ENCODE data around the gene EDEM1. TPM values are rescaled to one million over a fixed set of nuclear protein-coding genes. Genes with fewer than 3 reads are reported as not detected.
A peak's percentile ranks its signal among the peaks of the same experiment; 100 is the strongest.

The EDEM1 gene
- total RNA-seq, 8 experiments from 2014 or later = 8.5 to 33.6 (median 13.3) TPM

GRCh38 chr3:5217824-5218595 is 30.5 kb downstream of the EDEM1 start:
- Histone ChIP-seq H3K4me3 (no peak overlapping the region), H3K27ac (no peak overlapping the region), H3K4me1 (replicated peaks in 1 of 2) (no peaks in the 10 kb centered on the region)
- ATAC-seq (replicated peaks in 6 of 8) = no peak
- in situ Hi-C loops (cut with MboI; ENCODE audit: low pct_unique_long_range_greater_than_20kb in 2 of 9, low sequenced_read_pairs in 9 of 9, unreplicated experiment in 9 of 9) = no loop called here
- WGBS, 10 experiments = 60 to 100% (median 79%) methylated on average over 1 to 6 of the region's 9 CpGs

- in situ Hi-C loops (cut with MboI; ENCODE audit: low pct_unique_long_range_greater_than_20kb in 2 of 9, low sequenced_read_pairs in 9 of 9, unreplicated experiment in 9 of 9) = no loop called here
These were observed 31.3 kb downstream of the EDEM1 start for GRCh38 chr3:5218815-5219214.

GRCh38 chr3:5219216-5219615 is 31.7 kb downstream of the EDEM1 start:
- Histone ChIP-seq H3K4me3 (no peak overlapping the region), H3K27ac (no peak overlapping the region), H3K4me1 (replicated peaks in 1 of 2) (no peaks in the 10 kb centered on the region)
- ATAC-seq (replicated peaks in 6 of 8) = no peak
- in situ Hi-C loops (cut with MboI; ENCODE audit: low pct_unique_long_range_greater_than_20kb in 2 of 9, low sequenced_read_pairs in 9 of 9, unreplicated experiment in 9 of 9) = no loop called here
- 33 to 100% (median 78%) methylated on average over 1 to 4 of the region's 4 CpGs; no CpG with 5 or more reads in 2 of the 10 experiments for WGBS, 10 experiments

More at GRCh38 chr3:5218815-5219214, 31.3 kb downstream of the EDEM1 start:
- WGBS, 10 experiments = 51 to 100% (median 80%) methylated on average over 1 to 5 of the region's 5 CpGs
- Histone ChIP-seq H3K4me1 (replicated peaks in 1 of 2) (no peaks in the 10 kb centered on the region), H3K27ac (no peak overlapping the region), H3K4me3 (no peak overlapping the region)
- ATAC-seq (replicated peaks in 6 of 8) = no peak

GRCh38 chr3:5220193-5220592 is 32.7 kb downstream of the EDEM1 start:
- no peak overlapping the region for H3K4me3 ChIP-seq
- in situ Hi-C loops (cut with MboI; ENCODE audit: low pct_unique_long_range_greater_than_20kb in 2 of 9, low sequenced_read_pairs in 9 of 9, unreplicated experiment in 9 of 9) = no loop called here
- 17 to 100% (median 70%) methylated on average over 1 to 5 of the region's 5 CpGs; no CpG with 5 or more reads in 3 of the 10 experiments for WGBS, 10 experiments
- ATAC-seq (replicated peaks in 6 of 8) = peak in 4 of 8 experiments; percentile 13 to 53 (median 30)
- H3K27ac ChIP-seq = no peak overlapping the region
- H3K4me1 ChIP-seq (replicated peaks in 1 of 2) = no peaks in the 10 kb centered on the region

- H3K4me3 ChIP-seq = no peak overlapping the region
- in situ Hi-C loops (cut with MboI; ENCODE audit: low pct_unique_long_range_greater_than_20kb in 2 of 9, low sequenced_read_pairs in 9 of 9, unreplicated experiment in 9 of 9) = no loop called here
- H3K27ac ChIP-seq = no peak overlapping the region
- H3K4me1 ChIP-seq (replicated peaks in 1 of 2) = no peaks in the 10 kb centered on the region
- 83 to 100% (median 97%) methylated on average over 1 to 5 of the region's 11 CpGs; no CpG with 5 or more reads in 1 of the 10 experiments for WGBS, 10 experiments
- peak in 1 of 8 experiments; percentile 4 for ATAC-seq (replicated peaks in 6 of 8)
These were observed 33.3 kb downstream of the EDEM1 start for GRCh38 chr3:5220667-5221431.

- H3K27ac ChIP-seq = no peak overlapping the region
- no peak for ATAC-seq (replicated peaks in 6 of 8)
- in situ Hi-C loops (cut with MboI; ENCODE audit: low pct_unique_long_range_greater_than_20kb in 2 of 9, low sequenced_read_pairs in 9 of 9, unreplicated experiment in 9 of 9) = no loop called here
- no peak overlapping the region for H3K4me3 ChIP-seq
- 0 to 93% (median 75%) methylated on average over 1 to 6 of the region's 6 CpGs; no CpG with 5 or more reads in 3 of the 10 experiments for WGBS, 10 experiments
- no peaks in the 10 kb centered on the region for H3K4me1 ChIP-seq (replicated peaks in 1 of 2)
These were observed 34.2 kb downstream of the EDEM1 start for GRCh38 chr3:5221701-5222100.

- in situ Hi-C loops (cut with MboI; ENCODE audit: low pct_unique_long_range_greater_than_20kb in 2 of 9, low sequenced_read_pairs in 9 of 9, unreplicated experiment in 9 of 9) = no loop called here
- Histone ChIP-seq H3K4me1 (replicated peaks in 1 of 2) (no peaks in the 10 kb centered on the region), H3K4me3 (no peak overlapping the region), H3K27ac (no peak overlapping the region)
- WGBS, 10 experiments = 79 to 96% (median 90%) methylated on average over 3 to 10 of the region's 13 CpGs
- ATAC-seq (replicated peaks in 6 of 8) = no peak
These were observed 34.9 kb downstream of the EDEM1 start for GRCh38 chr3:5222283-5223005.

- H3K4me3 ChIP-seq = no peak overlapping the region
- peak in 2 of 8 experiments; percentile 9 to 12 for ATAC-seq (replicated peaks in 6 of 8)
- 0 to 68% (median 58%) methylated on average over 2 to 6 of the region's 6 CpGs; no CpG with 5 or more reads in 1 of the 10 experiments for WGBS, 10 experiments
- in situ Hi-C loops (cut with MboI; ENCODE audit: low pct_unique_long_range_greater_than_20kb in 2 of 9, low sequenced_read_pairs in 9 of 9, unreplicated experiment in 9 of 9) = no loop called here
- H3K27ac ChIP-seq = no peak overlapping the region
- peaks cover 4 to 6% of the 10 kb centered on the region in 2 donors for H3K4me1 ChIP-seq (replicated peaks in 1 of 2)
These were observed 39.3 kb downstream of the EDEM1 start for GRCh38 chr3:5226783-5227182.

GRCh38 chr3:5227812-5228211 is 40.3 kb downstream of the EDEM1 start:
- no peak overlapping the region for H3K4me3 ChIP-seq
- no peak overlapping the region for H3K27ac ChIP-seq
- ATAC-seq (replicated peaks in 6 of 8) = peak in 2 of 8 experiments; percentile 11 to 12
- H3K4me1 ChIP-seq (replicated peaks in 1 of 2) = peaks cover 6 to 7% of the 10 kb centered on the region in 2 donors
- 3 to 100% (median 60%) methylated on average over 1 to 5 of the region's 6 CpGs; no CpG with 5 or more reads in 3 of the 10 experiments for WGBS, 10 experiments
- in situ Hi-C loops (cut with MboI; ENCODE audit: low pct_unique_long_range_greater_than_20kb in 2 of 9, low sequenced_read_pairs in 9 of 9, unreplicated experiment in 9 of 9) = no loop called here

GRCh38 chr3:5229414-5229813 is 41.9 kb downstream of the EDEM1 start:
- 0 to 90% (median 79%) methylated on average over 1 to 2 of the region's 2 CpGs; no CpG with 5 or more reads in 3 of the 10 experiments for WGBS, 10 experiments
- in situ Hi-C loops (cut with MboI; ENCODE audit: low pct_unique_long_range_greater_than_20kb in 2 of 9, low sequenced_read_pairs in 9 of 9, unreplicated experiment in 9 of 9) = no loop called here
- no peak for ATAC-seq (replicated peaks in 6 of 8)

GRCh38 chr3:5231074-5231473 is 43.6 kb downstream of the EDEM1 start:
- 0 to 86% (median 68%) methylated on average over 1 to 6 of the region's 6 CpGs; no CpG with 5 or more reads in 1 of the 10 experiments for WGBS, 10 experiments
- peak; percentile 23 to 60 (median 38) for ATAC-seq (replicated peaks in 6 of 8)
- Histone ChIP-seq H3K4me1 (replicated peaks in 1 of 2) (peaks cover 6 to 7% of the 10 kb centered on the region in 2 donors), H3K4me3 (no peak overlapping the region), H3K27ac (no peak overlapping the region)
- in situ Hi-C loops (cut with MboI; ENCODE audit: low pct_unique_long_range_greater_than_20kb in 2 of 9, low sequenced_read_pairs in 9 of 9, unreplicated experiment in 9 of 9) = no loop called here

More at GRCh38 chr3:5229414-5229813, 41.9 kb downstream of the EDEM1 start:
- Histone ChIP-seq H3K4me1 (replicated peaks in 1 of 2) (peaks cover 6 to 7% of the 10 kb centered on the region in 2 donors), H3K27ac (no peak overlapping the region), H3K4me3 (no peak overlapping the region)

GRCh38 chr3:5231487-5231886 is 44.0 kb downstream of the EDEM1 start:
- Histone ChIP-seq H3K4me3 (no peak overlapping the region), H3K27ac (no peak overlapping the region), H3K4me1 (replicated peaks in 1 of 2) (peaks cover 6 to 7% of the 10 kb centered on the region in 2 donors)
- ATAC-seq (replicated peaks in 6 of 8) = peak; percentile 52 to 94 (median 73)
- 0 to 80% (median 50%) methylated on average over 1 to 2 of the region's 2 CpGs; no CpG with 5 or more reads in 5 of the 10 experiments for WGBS, 10 experiments
- in situ Hi-C loops (cut with MboI; ENCODE audit: low pct_unique_long_range_greater_than_20kb in 2 of 9, low sequenced_read_pairs in 9 of 9, unreplicated experiment in 9 of 9) = no loop called here

Measured in motor neuron (in vitro differentiated cells).